GM12892 (cell line): ENCODE data around the gene JMJD8.

Source experiments
- POLR2A ChIP-seq: IDR thresholded peaks from 2 replicates; pipeline ENCODE4 v1.6.1; 2011; ENCODE audit warnings: low read depth, low read length, control low read depth
- POLR2AphosphoS5 ChIP-seq: IDR thresholded peaks from 2 replicates; pipeline ENCODE4 v1.6.1; 2011; ENCODE audit warnings: low read depth, low read length, control low read depth

GRCh38 chr16:649631-650030, 34.5 kb downstream of the JMJD8 start:
- TF ChIP-seq POLR2A, result no peak
- no peak for TF ChIP-seq POLR2AphosphoS5
